HepG2 (cell line): ENCODE measurements around the gene MBD2. TPM values are rescaled to one million over a fixed set of nuclear protein-coding genes. Genes with fewer than 3 reads are reported as not detected.

Source experiments
- ATAC-seq: fragments of 200-7000 bp; cut with Tn5 transposase; 3 replicates; pipeline ENCODE4 v1.9.1; 2020; ENCODE audit warnings: mild to moderate bottlenecking, moderate library complexity
- BruUV-seq: library from RNA; stranded (reverse); fragments of 400-500 nt; replicated peaks from 2 replicates; lab custom pipeline; 2021; lab: Mats Ljungman, UMichigan
- CTCF ChIA-PET: fragments of 300-600 bp; formaldehyde crosslinking; extraction: SDS; loops from one replicate; lab custom pipeline; 2021; ENCODE audit warnings: low total read pairs, inconsistent platforms, low intra/inter-chr PET ratio; lab: Yijun Ruan, JAX
- POLR2A ChIA-PET: fragments of 350-600 bp; sonication (Branson Sonifier 250); formaldehyde crosslinking; loops from one replicate; lab custom pipeline; 2020; ENCODE audit warnings: antibody characterized with exemption, inconsistent platforms; lab: Yijun Ruan, JAX
- DNase-seq: peaks from one replicate; pipeline ENCODE4 v3.0.0-alpha.2; 2015; ENCODE audit warnings: low spot score
- FAIRE-seq: peaks from 3 replicates; lab custom pipeline; 2011; peaks lifted over from hg19 to GRCh38; lab: Jason Lieb, UNC
- H2AFZ ChIP-seq: one replicate; pipeline ENCODE4 v1.6.1; 2011; ENCODE audit warnings: low read length, inconsistent platforms
- H3K27ac ChIP-seq: fragments of 300-600 bp; 3 replicates; pipeline ENCODE4 v1.8.0; 2011; ENCODE audit warnings: mixed run types, mild to moderate bottlenecking, mixed read lengths, low read length, inconsistent platforms; ENCODE audit not compliant: insufficient read depth; ENCODE audit errors: extremely low read length
- H3K27me3 ChIP-seq, 2 experiments: fragments of 200-600 bp in 1 of 2; 2 replicates in 1 of 2; 3 replicates in 1 of 2; pipeline versions ENCODE4 v1.6.0 to v1.8.0; 2011; ENCODE audit warnings: low read length in 2 of 2, mild to moderate bottlenecking in 2 of 2, moderate library complexity in 2 of 2, inconsistent platforms in 1 of 2; ENCODE audit not compliant: insufficient read depth in 2 of 2, control insufficient read depth in 1 of 2
- H3K36me3 ChIP-seq, 2 experiments: fragments of 200-600 bp in 1 of 2; replicated peaks in 1 of 2; 2 replicates in 1 of 2; 3 replicates in 1 of 2; pipeline versions ENCODE4 v1.5.1 to v1.8.0; 2011; ENCODE audit warnings: low read length in 2 of 2, inconsistent platforms in 1 of 2; ENCODE audit not compliant: insufficient read depth in 2 of 2, control insufficient read depth in 1 of 2
- H3K4me1 ChIP-seq: 2 replicates; pipeline ENCODE4 v1.5.1; 2012; ENCODE audit warnings: low read length, inconsistent platforms; ENCODE audit not compliant: insufficient read depth
- H3K4me2 ChIP-seq: 2 replicates; pipeline ENCODE4 v1.6.0; 2011; ENCODE audit warnings: low read depth, low read length, inconsistent platforms
- H3K4me3 ChIP-seq, 3 experiments: fragments of 200-600 bp in 1 of 3; sonication (generic), shearing (Covaris generic) in 1 of 3; replicated peaks in 1 of 3; 2 replicates each; pipeline ENCODE4 v1.5.1; 2011 to 2016; ENCODE audit warnings: low read length in 3 of 3, inconsistent platforms in 2 of 3, low read depth in 2 of 3, mild to moderate bottlenecking in 2 of 3, control low read depth in 1 of 3, mixed read lengths in 1 of 3; ENCODE audit not compliant: insufficient read depth in 1 of 3
- H3K79me2 ChIP-seq: one replicate; pipeline ENCODE4 v1.6.1; 2011; ENCODE audit warnings: low read length, inconsistent platforms; ENCODE audit not compliant: insufficient read depth
- H3K9ac ChIP-seq: 2 replicates; pipeline ENCODE4 v1.6.0; 2011; ENCODE audit warnings: mild to moderate bottlenecking, low read depth, low read length, inconsistent platforms; ENCODE audit not compliant: insufficient read depth
- H3K9me3 ChIP-seq: 2 replicates; pipeline ENCODE4 v1.5.1; 2012; ENCODE audit warnings: mild to moderate bottlenecking, low read length
- H4K20me1 ChIP-seq: 2 replicates; pipeline ENCODE4 v1.6.0; 2011; ENCODE audit warnings: inconsistent platforms, mild to moderate bottlenecking, low read length, moderate library complexity; ENCODE audit not compliant: insufficient read depth
- HOXA7 ChIP-seq: sonication (generic); formaldehyde crosslinking; IDR thresholded peaks from 2 replicates; pipeline ENCODE4 v1.8.1; 2022; ENCODE audit warnings: mild to moderate bottlenecking, missing genetic modification reagents, moderate library complexity
- KMT2B ChIP-seq: IDR thresholded peaks from 2 replicates; pipeline ENCODE4 v1.6.1; 2016; ENCODE audit warnings: missing genetic modification reagents, missing compliant biosample characterization
- MIXL1 ChIP-seq: IDR thresholded peaks from 2 replicates; pipeline ENCODE4 v1.6.1; 2016
- MYC ChIP-seq: sonication (generic); formaldehyde crosslinking; IDR thresholded peaks from 2 replicates; pipeline ENCODE4 v1.9.0; 2021; ENCODE audit warnings: missing genetic modification reagents, borderline replicate concordance
- NCOR1 ChIP-seq: fragments of 200-600 bp; sonication (generic); IDR thresholded peaks from 2 replicates; pipeline ENCODE4 v1.7.0; 2017; ENCODE audit warnings: antibody characterized with exemption, low read length, borderline replicate concordance
- SCMH1 ChIP-seq: sonication (generic); formaldehyde crosslinking; IDR thresholded peaks from 2 replicates; pipeline ENCODE4 v1.9.0; 2021; ENCODE audit warnings: missing genetic modification reagents, mild to moderate bottlenecking, borderline replicate concordance
- SMC3 ChIP-seq: IDR thresholded peaks from 2 replicates; pipeline ENCODE4 v1.6.1; 2011; ENCODE audit warnings: low read length, improper control_type of control experiment
- STAG1 ChIP-seq: sonication (generic); formaldehyde crosslinking; IDR thresholded peaks from 2 replicates; pipeline ENCODE4 v1.4.0; 2020; ENCODE audit warnings: missing genetic modification reagents
- ZKSCAN1 ChIP-seq: fragments of 150-350 bp; IDR thresholded peaks from 2 replicates; pipeline ENCODE4 v1.6.1; 2014; ENCODE audit warnings: low read length
- ZNF296 ChIP-seq: sonication (generic); formaldehyde crosslinking; conservative IDR thresholded peaks from 2 replicates; pipeline ENCODE4 v1.5.0; 2020; ENCODE audit warnings: mild to moderate bottlenecking, missing genetic modification reagents
- ZNF484 ChIP-seq: sonication (generic); formaldehyde crosslinking; IDR thresholded peaks from 2 replicates; pipeline ENCODE4 v1.5.1; 2020; ENCODE audit warnings: mild to moderate bottlenecking, low read depth, missing genetic modification reagents, borderline replicate concordance
- ZNF761 ChIP-seq: sonication (generic); formaldehyde crosslinking; conservative IDR thresholded peaks from 2 replicates; pipeline ENCODE4 v1.4.0; 2020; ENCODE audit warnings: mild to moderate bottlenecking, missing genetic modification reagents
- ZSCAN31 ChIP-seq: sonication (generic); formaldehyde crosslinking; IDR thresholded peaks from 2 replicates; pipeline ENCODE4 v1.5.0; 2020; ENCODE audit warnings: low read depth, mild to moderate bottlenecking, missing genetic modification reagents
- WGBS: methylation state at CpG from one replicate; pipeline ENCODE4 v1.1.6; 2017; ENCODE audit warnings: low lambda C conversion rate; 5-methylcytosine and 5-hydroxymethylcytosine counted together
- in situ Hi-C: cut with HindIII; loops from 2 replicates; pipeline ENCODE4 v1.10.0; 2017; ENCODE audit warnings: low pct_unique_long_range_greater_than_20kb; ENCODE audit not compliant: extremely low pct_ligation_motif_present
- intact Hi-C: fragments of 100-400 bp; cut with micrococcal nuclease; formaldehyde crosslinking; loops from one replicate; pipeline ENCODE4 v1.10.0; 2022; ENCODE audit not compliant: unreplicated experiment
- polyA plus RNA-seq, 8 experiments: library from polyadenylated mRNA; depleted of rRNA in 3 of 8; stranded (reverse) in 7 of 8; unstranded in 1 of 8; fragments of >200 nt; fragmentation: Illumina TruSeq in 4 of 8; extraction: Trizol in 4 of 8; gene quantifications; 2 replicates each; pipeline versions ENCODE4 v1.2.1 to v1.2.3, GENCODE V29; 2011 to 2016; ENCODE audit warnings: low read depth in 4 of 8, missing spikeins in 1 of 8, mixed read lengths in 1 of 8; ENCODE audit not compliant: insufficient read depth in 1 of 8
- total RNA-seq, 5 experiments: library from RNA; depleted of rRNA; stranded (reverse); fragments of >200 nt; fragmentation: Illumina TruSeq; extraction: Trizol; gene quantifications; 2 replicates each; pipeline ENCODE4 v1.2.3, GENCODE V29; 2016; ENCODE audit warnings: low read depth in 1 of 5
- TF ChIP-seq, protein P1 (sequence below): sonication (generic); formaldehyde crosslinking; IDR thresholded peaks from 2 replicates; pipeline ENCODE4 v1.8.1; 2022; ENCODE audit warnings: low read depth, mild to moderate bottlenecking, missing genetic modification reagents
- TF ChIP-seq, protein P2 (sequence below): sonication (generic); formaldehyde crosslinking; IDR thresholded peaks from 2 replicates; pipeline ENCODE4 v1.4.0; 2020; ENCODE audit warnings: mild to moderate bottlenecking, low read depth, missing genetic modification reagents
- TF ChIP-seq, protein P3 (sequence below): sonication (generic); formaldehyde crosslinking; IDR thresholded peaks from 2 replicates; pipeline ENCODE4 v1.8.1; 2023; ENCODE audit warnings: mild to moderate bottlenecking, inconsistent platforms, moderate library complexity, missing genetic modification reagents, borderline replicate concordance

Gene MBD2
- total and polyA plus RNA-seq, 2 of the 13 experiments (the other 11 are each of a cell fraction or from before 2014, with no cell fraction given) = 19.1 to 38.5 TPM

DNA sequence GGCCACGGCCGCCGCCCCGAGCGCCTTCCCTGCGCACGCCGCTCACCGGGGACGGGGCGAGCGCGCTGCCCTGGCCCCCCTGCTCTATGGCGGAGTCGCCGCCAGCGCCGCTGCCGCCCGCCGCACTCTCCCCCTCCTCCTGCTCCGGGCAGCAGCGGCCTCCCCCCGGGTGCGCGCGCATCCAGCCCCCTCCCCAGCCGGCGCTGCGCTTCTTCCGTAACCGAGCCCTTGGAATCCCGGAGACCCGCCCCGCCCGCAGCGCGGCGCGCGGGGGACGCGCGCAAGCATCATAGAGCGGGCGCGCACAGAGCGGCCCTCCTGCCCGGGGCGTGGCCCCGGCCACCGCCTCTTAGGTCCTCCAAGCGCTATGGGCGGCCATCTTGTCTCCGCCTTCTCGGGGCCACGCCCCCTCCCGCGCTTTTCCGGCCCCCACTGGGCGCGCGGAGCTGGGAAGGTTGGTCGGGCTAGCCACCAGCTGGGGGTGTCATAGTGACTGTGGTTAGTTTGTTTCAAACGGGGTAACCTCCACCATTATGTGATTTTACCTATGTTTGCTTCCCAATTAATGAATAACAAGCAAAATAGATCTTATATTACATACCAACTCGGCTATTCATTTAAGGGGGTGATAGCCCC, at the start of gene MBD2 (continued):
- TF ChIP-seq, protein P1, sequence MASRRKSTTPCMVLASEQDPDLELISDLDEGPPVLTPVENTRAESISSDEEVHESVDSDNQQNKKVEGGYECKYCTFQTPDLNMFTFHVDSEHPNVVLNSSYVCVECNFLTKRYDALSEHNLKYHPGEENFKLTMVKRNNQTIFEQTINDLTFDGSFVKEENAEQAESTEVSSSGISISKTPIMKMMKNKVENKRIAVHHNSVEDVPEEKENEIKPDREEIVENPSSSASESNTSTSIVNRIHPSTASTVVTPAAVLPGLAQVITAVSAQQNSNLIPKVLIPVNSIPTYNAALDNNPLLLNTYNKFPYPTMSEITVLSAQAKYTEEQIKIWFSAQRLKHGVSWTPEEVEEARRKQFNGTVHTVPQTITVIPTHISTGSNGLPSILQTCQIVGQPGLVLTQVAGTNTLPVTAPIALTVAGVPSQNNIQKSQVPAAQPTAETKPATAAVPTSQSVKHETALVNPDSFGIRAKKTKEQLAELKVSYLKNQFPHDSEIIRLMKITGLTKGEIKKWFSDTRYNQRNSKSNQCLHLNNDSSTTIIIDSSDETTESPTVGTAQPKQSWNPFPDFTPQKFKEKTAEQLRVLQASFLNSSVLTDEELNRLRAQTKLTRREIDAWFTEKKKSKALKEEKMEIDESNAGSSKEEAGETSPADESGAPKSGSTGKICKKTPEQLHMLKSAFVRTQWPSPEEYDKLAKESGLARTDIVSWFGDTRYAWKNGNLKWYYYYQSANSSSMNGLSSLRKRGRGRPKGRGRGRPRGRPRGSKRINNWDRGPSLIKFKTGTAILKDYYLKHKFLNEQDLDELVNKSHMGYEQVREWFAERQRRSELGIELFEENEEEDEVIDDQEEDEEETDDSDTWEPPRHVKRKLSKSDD (CRISPR knock-in tag) = no peak
- TF ChIP-seq HOXA7 = no peak
- 0 out of 2 replicates have a peak, but pooled peaks have one; percentile 35 for TF ChIP-seq ZSCAN31 (CRISPR knock-in tag)
- TF ChIP-seq KMT2B (CRISPR knock-in tag) = no peak
- TF ChIP-seq SCMH1 (CRISPR knock-in tag) = no peak
- no peak for TF ChIP-seq ZNF484

DNA sequence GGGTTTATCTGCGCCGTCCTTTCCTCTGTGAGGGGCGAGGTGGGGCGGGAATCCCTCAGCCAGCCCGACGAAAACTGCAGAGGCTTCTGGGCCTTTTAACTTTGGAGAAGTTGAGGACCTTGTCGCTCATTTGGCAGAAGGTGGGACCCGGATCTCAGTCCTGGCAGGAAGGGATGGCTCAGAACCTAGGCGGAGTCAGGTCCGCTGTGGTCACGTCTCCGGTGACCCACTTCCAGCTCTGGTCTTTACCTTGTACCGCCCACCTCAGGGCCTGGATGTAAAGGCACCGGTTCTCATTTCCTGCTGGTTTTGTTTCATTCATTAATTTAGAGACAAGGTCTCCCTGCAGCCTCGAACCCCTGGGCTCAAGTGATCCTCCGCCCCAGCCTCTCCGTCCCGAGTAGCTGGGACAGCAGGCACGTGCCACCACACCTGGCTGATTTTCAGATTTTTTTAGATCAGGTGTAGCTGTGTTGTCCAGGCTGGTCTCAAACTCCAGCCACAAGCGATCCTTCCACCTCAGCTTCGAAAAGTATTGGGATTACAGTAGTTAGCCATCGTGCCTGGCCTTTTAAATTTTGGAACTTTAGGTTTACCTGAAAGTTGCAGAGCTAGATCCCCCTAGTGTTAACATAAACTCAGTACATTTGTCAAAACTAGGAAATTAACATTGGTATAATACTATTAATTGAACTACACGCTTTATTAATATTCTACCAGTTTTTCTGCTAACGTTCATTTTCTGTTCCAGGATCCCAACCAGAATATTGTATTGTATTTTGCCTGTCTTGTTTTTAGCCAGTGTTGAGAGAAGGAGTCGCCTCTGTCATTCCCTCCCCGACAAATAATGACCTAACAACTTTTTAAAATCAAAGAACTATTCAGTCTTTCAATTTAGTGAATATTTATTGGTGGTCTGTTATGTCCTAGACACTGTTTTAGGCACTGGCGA, 45.7 kb upstream of the MBD2 start:
- Histone ChIP-seq H3K4me3 (peak overlapping the region; percentile 84 to 95 (median 88)), H3K4me1 (peaks cover 19% of the 10 kb centered on the region), H2AFZ (peak overlapping the region; percentile 37), H3K9me3 (no peaks in the 10 kb centered on the region), H3K79me2 (no peaks in the 10 kb centered on the region), H3K27ac (peak overlapping the region; percentile 68), H3K36me3 (no peaks in the 10 kb centered on the region; a peak in 1 of 5 replicates), H3K4me2 (peak overlapping the region; percentile 86), H3K27me3 (no peaks in the 10 kb centered on the region), H4K20me1 (no peaks in the 10 kb centered on the region), H3K9ac (peak overlapping the region; percentile 73)
- peak; percentile 65 for FAIRE-seq
- in situ Hi-C loops (loop anchor here (10.0 kb wide), 1 partner anchor 45 kb away; the partner anchor contains the start of gene MBD2), intact Hi-C loops (loop anchor here (1.0 kb wide), 2 partner anchors 16 to 46 kb away; partner anchors contain the start of gene MBD2)
- peak; percentile 81 for ATAC-seq
- 13% methylated on average over 23 of the region's 27 CpGs for WGBS
- CTCF ChIA-PET = interaction anchor here (1.6 to 1.7 kb wide), 2 partner anchors 46 to 47 kb away, joined by 9 read pairs; partner anchors contain the start of gene MBD2
- POLR2A ChIA-PET = interaction anchor here (0.6 to 2.6 kb wide), 11 partner anchors 9 to 52 kb away, joined by 3 to 34 read pairs (median 4); partner anchors contain the start of gene MBD2
- peak; percentile 35 for DNase-seq
- BruUV-seq = TSS peak; percentile 54
- TF ChIP-seq NCOR1 (no peak), MYC (CRISPR knock-in tag) (peak; percentile 55; the same call in 1 of the 2 replicates), STAG1 (CRISPR knock-in tag) (peak; percentile 72), MIXL1 (CRISPR knock-in tag) (0 out of 2 replicates have a peak, but pooled peaks have one; percentile 6), SMC3 (peak; percentile 39; the same call in 1 of the 2 replicates), ZNF761 (CRISPR knock-in tag) (peak; percentile 51; the same call in 1 of the 2 replicates), ZKSCAN1 (no peak), ZNF296 (CRISPR knock-in tag) (no peak)
- TF ChIP-seq, protein P2, sequence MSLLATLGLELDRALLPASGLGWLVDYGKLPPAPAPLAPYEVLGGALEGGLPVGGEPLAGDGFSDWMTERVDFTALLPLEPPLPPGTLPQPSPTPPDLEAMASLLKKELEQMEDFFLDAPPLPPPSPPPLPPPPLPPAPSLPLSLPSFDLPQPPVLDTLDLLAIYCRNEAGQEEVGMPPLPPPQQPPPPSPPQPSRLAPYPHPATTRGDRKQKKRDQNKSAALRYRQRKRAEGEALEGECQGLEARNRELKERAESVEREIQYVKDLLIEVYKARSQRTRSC = no peak
- TF ChIP-seq, protein P3, sequence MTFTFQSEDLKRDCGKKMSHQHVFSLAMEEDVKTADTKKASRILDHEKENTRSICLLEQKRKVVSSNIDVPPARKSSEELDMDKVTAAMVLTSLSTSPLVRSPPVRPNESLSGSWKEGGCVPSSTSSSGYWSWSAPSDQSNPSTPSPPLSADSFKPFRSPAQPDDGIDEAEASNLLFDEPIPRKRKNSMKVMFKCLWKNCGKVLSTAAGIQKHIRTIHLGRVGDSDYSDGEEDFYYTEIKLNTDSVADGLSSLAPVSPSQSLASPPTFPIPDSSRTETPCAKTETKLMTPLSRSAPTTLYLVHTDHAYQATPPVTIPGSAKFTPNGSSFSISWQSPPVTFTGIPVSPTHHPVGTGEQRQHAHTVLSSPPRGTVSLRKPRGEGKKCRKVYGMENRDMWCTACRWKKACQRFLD (CRISPR knock-in tag) = peak; percentile 36; the same call in 1 of the 2 replicates
